Activated naive CD4-positive, alpha-beta T cell treated with anti-CD3 and anti-CD28 coated beads for 36 hours (primary cell): ENCODE measurements around the gene DAGLA. TPM values are rescaled to one million over a fixed set of nuclear protein-coding genes. Genes with fewer than 3 reads are reported as not detected.

Experiments
- CTCF ChIA-PET: fragments of 350-600 bp; sonication (Branson Sonifier 250); formaldehyde crosslinking; loops from one replicate; lab custom pipeline; 2021; ENCODE audit warnings: antibody characterized with exemption; lab: Charles Lee
- DNase-seq: peaks from one replicate; pipeline ENCODE4 v3.0.0-alpha.2; 2020
- H3K27ac Mint-ChIP-seq: one replicate; pipeline ENCODE4 v1.8.0; 2021; ENCODE audit warnings: mild to moderate bottlenecking, mixed read lengths
- H3K27me3 Mint-ChIP-seq: one replicate; pipeline ENCODE4 v1.8.0; 2021; ENCODE audit warnings: low read depth, mixed read lengths
- H3K36me3 Mint-ChIP-seq: one replicate; pipeline ENCODE4 v1.8.0; 2021; ENCODE audit warnings: low read depth, mixed read lengths
- H3K4me1 Mint-ChIP-seq: one replicate; pipeline ENCODE4 v1.8.0; 2021; ENCODE audit warnings: low read depth, mixed read lengths
- H3K4me3 Mint-ChIP-seq: one replicate; pipeline ENCODE4 v1.8.0; 2021; ENCODE audit warnings: mild to moderate bottlenecking, moderate library complexity, mixed read lengths
- H3K9me3 Mint-ChIP-seq: one replicate; pipeline ENCODE4 v1.8.0; 2021; ENCODE audit warnings: mixed read lengths
- intact Hi-C: fragments of 100-400 bp; cut with micrococcal nuclease; formaldehyde crosslinking; loops from one replicate; pipeline ENCODE4 v1.15.1; 2023
- total RNA-seq, 2 experiments: library from RNA; stranded (reverse); gene quantifications; one replicate each; pipeline ENCODE4 v1.2.3, GENCODE V29; 2021

Gene DAGLA
- total RNA-seq, 2 experiments from 2014 or later = 0.02 to 0.07 TPM

GRCh38 chr11:61706452-61707400, 26.5 kb downstream of the DAGLA start:
- Mint-ChIP-seq H3K27me3 (no peaks in the 10 kb centered on the region), H3K9me3 (no peaks in the 10 kb centered on the region), H3K27ac (no peak overlapping the region), H3K4me3 (no peak overlapping the region), H3K4me1 (no peaks in the 10 kb centered on the region), H3K36me3 (no peaks in the 10 kb centered on the region)
- intact Hi-C loops = no loop called here
- DNase-seq = no peak
- CTCF ChIA-PET = no interaction called here

GRCh38 chr11:61707574-61707973, 27.4 kb downstream of the DAGLA start:
- intact Hi-C loops = no loop called here
- DNase-seq = no peak
- no peaks in the 10 kb centered on the region for H3K36me3 Mint-ChIP-seq
- H3K27ac Mint-ChIP-seq = no peak overlapping the region
- H3K9me3 Mint-ChIP-seq = no peaks in the 10 kb centered on the region
- CTCF ChIA-PET = no interaction called here
- no peak overlapping the region for H3K4me3 Mint-ChIP-seq
- H3K27me3 Mint-ChIP-seq = no peaks in the 10 kb centered on the region
- H3K4me1 Mint-ChIP-seq = no peaks in the 10 kb centered on the region

- Mint-ChIP-seq H3K4me1 (no peaks in the 10 kb centered on the region), H3K27ac (no peak overlapping the region), H3K9me3 (no peaks in the 10 kb centered on the region), H3K27me3 (no peaks in the 10 kb centered on the region), H3K36me3 (no peaks in the 10 kb centered on the region), H3K4me3 (no peak overlapping the region)
- CTCF ChIA-PET = interaction anchor here (1.3 kb wide), 1 partner anchor 24 kb away, joined by 3 read pairs; no protein-coding TSS in a partner anchor
- intact Hi-C loops = no loop called here
- no peak for DNase-seq
Observed at GRCh38 chr11:61709110-61709509, 28.9 kb downstream of the DAGLA start.

DNA sequence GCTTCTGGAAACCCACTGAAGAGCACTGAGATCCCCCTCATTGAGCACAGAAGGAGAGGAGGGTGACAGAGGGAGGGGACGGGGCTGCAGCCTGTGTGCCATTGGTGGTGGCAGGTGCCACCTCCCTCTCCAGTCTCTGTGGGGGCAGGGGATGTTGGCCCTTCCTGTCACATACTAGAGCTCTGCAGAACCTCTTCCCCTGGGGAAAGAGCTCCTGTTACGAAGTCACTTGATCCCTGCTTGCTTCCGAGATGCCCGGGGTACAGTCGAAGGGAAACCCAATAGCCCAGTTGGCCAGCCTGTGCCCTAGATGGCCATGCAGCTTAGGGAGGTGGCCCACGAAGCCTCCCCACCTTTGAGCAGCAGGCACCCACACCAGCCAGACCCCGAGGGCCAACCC, 29.4 kb downstream of the DAGLA start:
- no peak for DNase-seq
- CTCF ChIA-PET = interaction anchor here (1.3 kb wide), 1 partner anchor 24 kb away, joined by 3 read pairs; no protein-coding TSS in a partner anchor
- no peaks in the 10 kb centered on the region for H3K36me3 Mint-ChIP-seq

GRCh38 chr11:61710019-61710418, 29.8 kb downstream of the DAGLA start:
- no peaks in the 10 kb centered on the region for H3K4me1 Mint-ChIP-seq
- CTCF ChIA-PET = interaction anchor here (1.3 kb wide), 1 partner anchor 23 kb away, joined by 3 read pairs; no protein-coding TSS in a partner anchor
- H3K36me3 Mint-ChIP-seq = no peaks in the 10 kb centered on the region
- no peak overlapping the region for H3K27ac Mint-ChIP-seq
- no peak for DNase-seq
- intact Hi-C loops = no loop called here
- H3K9me3 Mint-ChIP-seq = no peaks in the 10 kb centered on the region
- no peaks in the 10 kb centered on the region for H3K27me3 Mint-ChIP-seq
- H3K4me3 Mint-ChIP-seq = no peak overlapping the region

More for the DNA sequence above, 29.4 kb downstream of the DAGLA start:
- H3K4me3 Mint-ChIP-seq = no peak overlapping the region
- H3K9me3 Mint-ChIP-seq = no peaks in the 10 kb centered on the region
- H3K4me1 Mint-ChIP-seq = no peaks in the 10 kb centered on the region
- H3K27ac Mint-ChIP-seq = no peak overlapping the region
- intact Hi-C loops = no loop called here
- no peaks in the 10 kb centered on the region for H3K27me3 Mint-ChIP-seq

- DNase-seq = no peak
- Mint-ChIP-seq H3K9me3 (no peaks in the 10 kb centered on the region), H3K27ac (no peak overlapping the region), H3K27me3 (no peaks in the 10 kb centered on the region), H3K36me3 (no peaks in the 10 kb centered on the region), H3K4me3 (no peak overlapping the region), H3K4me1 (no peaks in the 10 kb centered on the region)
- CTCF ChIA-PET = interaction anchor here (0.6 kb wide), 1 partner anchor 189 kb away, joined by 3 read pairs; no protein-coding TSS in a partner anchor
- intact Hi-C loops = no loop called here
Observed at GRCh38 chr11:61711037-61711436, 30.8 kb downstream of the DAGLA start.

DNA sequence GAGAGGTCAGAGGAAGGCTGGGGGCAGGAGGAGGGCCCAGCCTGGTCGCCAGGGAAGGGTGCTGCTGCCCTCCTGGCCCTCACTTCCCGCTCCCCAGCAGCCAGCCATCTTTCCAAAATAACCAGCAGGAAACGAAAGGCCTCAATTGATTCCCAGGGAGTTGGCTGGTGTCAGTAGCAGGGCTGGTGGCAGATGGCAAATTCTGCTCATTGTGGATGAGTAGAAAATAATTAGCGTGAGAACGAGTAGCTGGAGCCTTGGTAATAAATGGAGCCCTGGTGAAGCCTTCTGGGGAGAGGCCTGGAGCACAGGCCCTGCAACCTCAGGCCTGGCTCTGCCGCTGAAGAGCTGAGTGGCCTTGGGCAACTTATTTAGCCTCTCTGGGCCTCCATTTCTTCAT, 31.3 kb downstream of the DAGLA start:
- Mint-ChIP-seq H3K27ac (no peak overlapping the region), H3K36me3 (no peaks in the 10 kb centered on the region), H3K27me3 (no peaks in the 10 kb centered on the region), H3K4me3 (no peak overlapping the region), H3K9me3 (no peaks in the 10 kb centered on the region), H3K4me1 (no peaks in the 10 kb centered on the region)
- DNase-seq = no peak
- CTCF ChIA-PET = interaction anchor here (0.6 kb wide), 1 partner anchor 188 kb away, joined by 3 read pairs; no protein-coding TSS in a partner anchor
- intact Hi-C loops = no loop called here

DNA sequence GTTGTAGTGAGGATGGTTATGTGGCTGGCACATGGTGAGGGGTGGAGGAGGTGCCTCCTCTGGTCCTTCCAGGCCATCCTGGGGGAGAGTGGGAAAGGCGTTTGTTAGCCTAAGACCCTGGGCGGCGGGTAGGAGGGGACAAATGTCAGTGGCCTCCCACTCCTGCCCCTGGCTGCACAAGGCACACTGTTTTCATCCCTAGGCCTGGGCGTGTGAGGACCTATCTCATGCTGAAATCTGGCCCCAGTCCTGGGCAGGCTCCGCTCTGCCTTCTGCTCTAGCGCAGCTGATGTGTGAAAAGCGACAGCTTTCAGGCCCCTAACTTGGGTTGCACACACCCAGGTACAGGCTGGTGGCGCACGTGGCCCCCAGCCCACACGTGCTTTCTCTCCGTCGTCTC, 32.1 kb downstream of the DAGLA start:
- no peak overlapping the region for H3K27ac Mint-ChIP-seq
- CTCF ChIA-PET = no interaction called here
- no peaks in the 10 kb centered on the region for H3K9me3 Mint-ChIP-seq
- DNase-seq = no peak
- no peaks in the 10 kb centered on the region for H3K27me3 Mint-ChIP-seq
- no peak overlapping the region for H3K4me3 Mint-ChIP-seq
- no peaks in the 10 kb centered on the region for H3K4me1 Mint-ChIP-seq
- H3K36me3 Mint-ChIP-seq = no peaks in the 10 kb centered on the region
- intact Hi-C loops = no loop called here

DNA sequence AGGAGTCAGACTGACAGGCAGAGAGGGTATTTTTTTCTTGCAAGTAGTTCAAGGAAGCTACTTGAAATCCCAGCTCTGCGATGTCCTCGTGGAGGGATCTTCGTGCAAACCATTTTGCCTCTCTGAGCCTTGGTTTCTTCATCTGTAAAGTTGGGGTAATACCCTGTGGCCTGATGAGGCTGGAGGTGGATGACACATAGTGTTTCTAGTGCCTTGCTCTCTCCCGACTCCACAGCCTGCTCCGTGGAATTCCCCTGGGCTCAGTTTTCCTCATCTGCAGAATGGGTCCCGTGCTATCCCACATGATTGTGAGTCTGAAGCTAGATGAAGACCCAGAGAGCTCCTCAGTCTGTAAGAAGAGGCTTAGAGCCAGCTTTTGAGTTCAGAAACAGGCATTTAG, 32.7 kb downstream of the DAGLA start:
- H3K4me3 Mint-ChIP-seq = no peak overlapping the region
- no peaks in the 10 kb centered on the region for H3K4me1 Mint-ChIP-seq
- H3K27me3 Mint-ChIP-seq = no peaks in the 10 kb centered on the region
- DNase-seq = no peak
- intact Hi-C loops = no loop called here
- CTCF ChIA-PET = interaction anchor here (0.8 kb wide), 1 partner anchor 21 kb away, joined by 3 read pairs; no protein-coding TSS in a partner anchor
- no peaks in the 10 kb centered on the region for H3K9me3 Mint-ChIP-seq
- H3K27ac Mint-ChIP-seq = no peak overlapping the region
- no peaks in the 10 kb centered on the region for H3K36me3 Mint-ChIP-seq

GRCh38 chr11:61713464-61713863, 33.3 kb downstream of the DAGLA start:
- no peaks in the 10 kb centered on the region for H3K4me1 Mint-ChIP-seq
- no peak for DNase-seq
- H3K27me3 Mint-ChIP-seq = no peaks in the 10 kb centered on the region
- CTCF ChIA-PET = interaction anchor here (0.8 kb wide), 1 partner anchor 20 kb away, joined by 3 read pairs; no protein-coding TSS in a partner anchor
- H3K27ac Mint-ChIP-seq = no peak overlapping the region
- no peaks in the 10 kb centered on the region for H3K9me3 Mint-ChIP-seq
- H3K4me3 Mint-ChIP-seq = no peak overlapping the region
- no peaks in the 10 kb centered on the region for H3K36me3 Mint-ChIP-seq
- intact Hi-C loops = no loop called here

GRCh38 chr11:61713906-61714305, 33.7 kb downstream of the DAGLA start:
- no peak overlapping the region for H3K4me3 Mint-ChIP-seq
- no peaks in the 10 kb centered on the region for H3K27me3 Mint-ChIP-seq
- no peaks in the 10 kb centered on the region for H3K9me3 Mint-ChIP-seq

DNA sequence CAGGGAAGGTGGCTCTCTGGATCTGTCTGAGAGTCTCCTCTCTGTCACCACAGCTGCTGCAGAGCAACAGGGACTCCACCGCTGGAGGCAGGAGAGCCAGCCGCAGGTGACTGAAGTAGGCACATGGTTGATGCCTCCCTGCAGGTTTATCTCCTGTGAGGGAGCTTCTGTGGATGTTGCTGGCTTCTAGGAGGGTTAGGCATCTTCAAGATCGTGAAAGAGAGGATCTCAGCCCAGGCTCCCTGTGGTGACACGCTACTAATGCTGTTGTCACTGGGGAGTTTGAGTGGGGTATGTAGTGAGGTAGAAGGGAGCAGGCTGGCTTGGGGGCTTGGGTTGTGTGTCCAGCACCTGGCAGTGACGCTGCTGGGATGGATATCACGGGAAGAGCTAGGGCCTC, 34.1 kb downstream of the DAGLA start:
- H3K27ac Mint-ChIP-seq = no peak overlapping the region

More at GRCh38 chr11:61713906-61714305, 33.7 kb downstream of the DAGLA start:
- DNase-seq = no peak
- Mint-ChIP-seq H3K4me1 (no peaks in the 10 kb centered on the region), H3K27ac (no peak overlapping the region), H3K36me3 (no peaks in the 10 kb centered on the region)
- intact Hi-C loops = no loop called here
- CTCF ChIA-PET = no interaction called here

More for the DNA sequence above, 34.1 kb downstream of the DAGLA start:
- H3K9me3 Mint-ChIP-seq = no peaks in the 10 kb centered on the region
- no peaks in the 10 kb centered on the region for H3K36me3 Mint-ChIP-seq
- no peaks in the 10 kb centered on the region for H3K4me1 Mint-ChIP-seq
- CTCF ChIA-PET = no interaction called here
- intact Hi-C loops = no loop called here
- H3K4me3 Mint-ChIP-seq = no peak overlapping the region
- no peak for DNase-seq
- no peaks in the 10 kb centered on the region for H3K27me3 Mint-ChIP-seq
